ENCODE results near the gene PDCD4. TPM values are rescaled to one million over a fixed set of nuclear protein-coding genes. Genes with fewer than 3 reads are reported as not detected.

The PDCD4 gene
- polyA plus RNA-seq, 1 of the 3 experiments (the other 2 are of a cell fraction) = 23.3 TPM

DNA sequence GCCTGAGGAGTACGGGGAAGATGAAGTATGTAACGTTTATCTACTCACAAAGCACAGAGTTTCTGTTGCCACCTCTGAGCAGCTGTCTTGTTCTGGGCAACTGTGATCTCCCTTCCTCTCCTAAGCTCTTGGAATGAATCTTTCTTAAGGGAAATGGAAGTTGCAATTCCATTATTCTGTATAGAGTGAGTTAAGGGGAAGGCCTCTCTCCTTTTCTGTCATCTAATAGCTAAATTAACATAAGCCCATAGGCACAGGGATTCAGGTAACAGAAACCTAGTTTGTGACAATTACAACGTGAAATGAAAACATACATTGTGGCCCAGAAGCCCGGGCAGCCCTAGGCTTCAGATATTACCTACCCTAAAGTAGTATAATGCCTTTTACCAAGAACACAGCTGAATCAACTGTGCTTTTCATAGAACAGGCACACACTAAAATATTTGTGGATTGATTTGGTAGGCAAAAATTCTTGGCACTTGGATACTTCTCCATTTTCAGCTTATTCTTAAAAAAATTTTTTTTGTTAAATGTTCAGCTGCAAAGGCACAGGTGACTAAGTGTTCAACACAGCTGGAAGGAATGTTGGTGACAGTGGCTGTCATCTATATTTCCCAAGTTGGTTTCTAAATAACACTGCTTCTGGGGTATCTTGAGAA lies 3.8 kb upstream of the PDCD4 start:
- POLR2A ChIA-PET = no interaction called here
- no peak overlapping the region for H3K9ac ChIP-seq
- H3F3A ChIP-seq (replicated peaks; ENCODE audit: insufficient read depth) = no peaks in the 10 kb centered on the region
- H3K4me1 ChIP-seq (ENCODE audit: control insufficient read depth in 1 of 2, insufficient read depth in 2 of 2, low read depth in 1 of 2, low read length in 1 of 2) = peaks cover 0 to 25% of the 10 kb centered on the region in 2 experiments; a peak in 2 of 4 replicates
- H3K36me3 ChIP-seq (replicated peaks in 1 of 2; ENCODE audit: control insufficient read depth in 1 of 2, insufficient read depth in 2 of 2, low read length in 1 of 2) = no peaks in the 10 kb centered on the region
- no peak for DNase-seq
- CTCF ChIA-PET = interaction anchor here (0.7 to 2.1 kb wide), 3 partner anchors 10 to 122 kb away, joined by 3 to 8 read pairs (median 3); no protein-coding TSS in a partner anchor
- no peaks in the 10 kb centered on the region; the same call in 1 of the 2 replicates for H4K20me1 ChIP-seq (ENCODE audit: insufficient read depth)
- no peaks in the 10 kb centered on the region for H3K9me2 ChIP-seq
- TF ChIP-seq MEF2A (IDR thresholded peaks at IDR 0.05; ENCODE audit: borderline replicate concordance, low read depth) (no peak), MAX (IDR thresholded peaks at IDR 0.05; ENCODE audit: low read depth) (no peak)
- no peak overlapping the region for H3K4me2 ChIP-seq
- H2AFZ ChIP-seq (ENCODE audit: low read depth) = no peak overlapping the region
- H3K27me3 ChIP-seq (ENCODE audit: insufficient read depth) = no peaks in the 10 kb centered on the region
- no peak overlapping the region for H3K4me3 ChIP-seq (ENCODE audit: low read depth in 2 of 2, low read length in 1 of 2)
- WGBS (ENCODE audit: low lambda C conversion rate) = 93% methylated on average over 4 of the region's 4 CpGs
- no peaks in the 10 kb centered on the region for H3K9me3 ChIP-seq
- 0 out of 4 replicates have a peak overlapping the region, but pooled peaks of 1 of the 2 experiments have one; percentile 53 for H3K27ac ChIP-seq (ENCODE audit: low read depth in 2 of 2, low read length in 1 of 2)
- H3K79me2 ChIP-seq (ENCODE audit: insufficient read depth) = peaks cover 4% of the 10 kb centered on the region; the same call in 1 of the 2 replicates

GRCh38 chr10:110868981-110869380 lies 2.7 kb upstream of the PDCD4 start:
- Histone ChIP-seq H3F3A (replicated peaks; ENCODE audit: insufficient read depth) (no peaks in the 10 kb centered on the region), H3K27me3 (ENCODE audit: insufficient read depth) (no peaks in the 10 kb centered on the region), H2AFZ (ENCODE audit: low read depth) (no peak overlapping the region), H3K9me2 (no peaks in the 10 kb centered on the region), H3K27ac (ENCODE audit: low read depth in 2 of 2, low read length in 1 of 2) (no peak overlapping the region), H3K36me3 (replicated peaks in 1 of 2; ENCODE audit: control insufficient read depth in 1 of 2, insufficient read depth in 2 of 2, low read length in 1 of 2) (no peaks in the 10 kb centered on the region), H3K4me1 (ENCODE audit: control insufficient read depth in 1 of 2, insufficient read depth in 2 of 2, low read depth in 1 of 2, low read length in 1 of 2) (peaks cover 0 to 25% of the 10 kb centered on the region in 2 experiments; a peak in 2 of 4 replicates), H3K4me3 (ENCODE audit: low read depth in 2 of 2, low read length in 1 of 2) (no peak overlapping the region), H3K79me2 (ENCODE audit: insufficient read depth) (peaks cover 14% of the 10 kb centered on the region), H4K20me1 (ENCODE audit: insufficient read depth) (peaks cover 5% of the 10 kb centered on the region; the same call in 1 of the 2 replicates), H3K4me2 (no peak overlapping the region), H3K9me3 (no peaks in the 10 kb centered on the region), H3K9ac (no peak overlapping the region)
- POLR2A ChIA-PET = interaction anchor here (1.0 kb wide), 1 partner anchor 9 kb away, joined by 3 read pairs; no protein-coding TSS in a partner anchor
- 87% methylated on average over 6 of the region's 6 CpGs for WGBS (ENCODE audit: low lambda C conversion rate)
- CTCF ChIA-PET = interaction anchor here (2.1 kb wide), 1 partner anchor 123 kb away, joined by 8 read pairs; no protein-coding TSS in a partner anchor
- DNase-seq = no peak
- no peak for TF ChIP-seq NFIC (IDR thresholded peaks at IDR 0.05; ENCODE audit: borderline replicate concordance)
- no peak for TF ChIP-seq SIN3A (IDR thresholded peaks at IDR 0.05; ENCODE audit: borderline replicate concordance, low read depth, low read length)
- TF ChIP-seq IRF3 (IDR thresholded peaks at IDR 0.05; ENCODE audit: low read depth, low read length) = no peak
- TF ChIP-seq CHD2 (IDR thresholded peaks at IDR 0.05; ENCODE audit: low read length, partially characterized antibody) = no peak
- no peak for TF ChIP-seq MXI1 (IDR thresholded peaks at IDR 0.05; ENCODE audit: low read depth, low read length)
- no peak for TF ChIP-seq RFX5 (IDR thresholded peaks at IDR 0.05; ENCODE audit: low read length)
- no peak for TF ChIP-seq SMC3 (IDR thresholded peaks at IDR 0.05; ENCODE audit: low read depth, low read length)
- TF ChIP-seq TEAD4 (IDR thresholded peaks at IDR 0.05; ENCODE audit: borderline replicate concordance, insufficient read depth) = no peak
- no peak for TF ChIP-seq TCF12 (IDR thresholded peaks at IDR 0.05)
- TF ChIP-seq POLR2AphosphoS5 (IDR thresholded peaks at IDR 0.05; ENCODE audit: low read depth, low read length) = no peak
- no peak for TF ChIP-seq FOXM1 (IDR thresholded peaks at IDR 0.05; ENCODE audit: low read depth)

Data from SK-N-SH (cell line).